Measurements from ENCODE around the gene RIT2. TPM values are rescaled to one million over a fixed set of nuclear protein-coding genes. Genes with fewer than 3 reads are reported as not detected.

Gene RIT2
- total RNA-seq, 4 donors from 2014 or later: not detected

- TF ChIP-seq CTCF (IDR thresholded peaks at IDR 0.05): no peak
- DNase-seq (ENCODE audit: low spot score) (no peak), ATAC-seq (ENCODE audit: low FRiP score) (no peak)
Observed at GRCh38 chr18:43068781-43069180, 46.7 kb downstream of the RIT2 start.

- DNase-seq (ENCODE audit: low spot score): no peak
- TF ChIP-seq CTCF (IDR thresholded peaks at IDR 0.05): no peak
Observed at GRCh38 chr18:43067570-43067969, 47.9 kb downstream of the RIT2 start.

DNA sequence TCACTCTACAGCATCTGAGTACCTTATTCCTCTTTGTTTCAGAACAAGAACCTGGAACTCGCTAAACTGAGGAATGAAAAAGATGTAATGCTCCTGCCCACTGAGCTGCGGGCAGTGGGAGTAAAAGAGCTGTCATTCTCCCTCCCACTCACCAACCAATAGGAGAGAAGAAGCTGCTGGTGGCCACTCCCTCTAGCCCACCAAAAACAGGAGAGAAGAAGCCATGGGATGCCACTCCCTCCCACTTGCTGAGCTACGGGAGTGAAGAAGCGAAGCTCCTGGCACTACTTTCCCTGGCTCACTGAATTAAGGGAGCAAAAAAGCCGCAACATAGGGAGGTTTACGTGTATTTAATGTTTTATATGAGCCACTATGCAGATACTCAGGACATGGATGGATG lies 53.7 kb downstream of the RIT2 start:
- TF ChIP-seq CTCF (IDR thresholded peaks at IDR 0.05): no peak
- DNase-seq (ENCODE audit: low spot score) (no peak), ATAC-seq (ENCODE audit: low FRiP score) (no peak)

More at GRCh38 chr18:43067570-43067969, 47.9 kb downstream of the RIT2 start:
- ATAC-seq (ENCODE audit: low FRiP score): no peak

GRCh38 chr18:43061318-43061717 lies 54.2 kb downstream of the RIT2 start:
- no peak for TF ChIP-seq CTCF (IDR thresholded peaks at IDR 0.05)
- ATAC-seq (ENCODE audit: low FRiP score): no peak
- no peak for DNase-seq (ENCODE audit: low spot score)

GRCh38 chr18:43060020-43060419 lies 55.5 kb downstream of the RIT2 start:
- DNase-seq (ENCODE audit: low spot score) (no peak), ATAC-seq (ENCODE audit: low FRiP score) (no peak)
- TF ChIP-seq CTCF (IDR thresholded peaks at IDR 0.05): no peak

- no peak for TF ChIP-seq CTCF (IDR thresholded peaks at IDR 0.05)
- ATAC-seq (ENCODE audit: low FRiP score) (no peak), DNase-seq (ENCODE audit: low spot score) (no peak)
Observed at GRCh38 chr18:43054815-43055519, 60.5 kb downstream of the RIT2 start.

DNA sequence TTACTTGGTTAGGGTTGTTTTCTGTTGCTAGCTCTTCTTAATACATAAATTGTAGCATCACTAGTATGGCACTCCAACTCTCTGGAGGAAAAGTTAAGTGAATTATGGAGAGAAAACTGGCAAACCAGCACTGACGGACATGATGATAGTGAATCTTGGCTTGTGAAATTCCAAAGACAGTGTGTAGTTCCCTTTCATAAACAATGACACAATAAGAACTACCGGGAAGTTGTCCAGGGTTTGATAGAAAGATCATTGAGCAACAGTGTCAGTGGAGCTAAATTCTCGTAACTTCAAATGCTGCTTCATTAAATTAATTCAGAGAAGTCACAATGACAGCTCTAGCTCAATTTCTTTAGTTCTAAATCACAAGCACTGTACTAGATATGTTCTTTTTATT lies 66.5 kb downstream of the RIT2 start:
- ATAC-seq (ENCODE audit: low FRiP score) (peak; percentile 64), DNase-seq (ENCODE audit: low spot score) (no peak)
- TF ChIP-seq CTCF (IDR thresholded peaks at IDR 0.05): no peak
